GM18907 (cell line): ENCODE results near the gene C4orf50.

Experiments used
- ATAC-seq: cut with Tn5 transposase; IDR thresholded peaks from one replicate; pipeline ENCODE4 v1.9.1; 2021; ENCODE audit warnings: mild to moderate bottlenecking, moderate library complexity; ENCODE audit not compliant: unreplicated experiment

C4orf50 gene

GRCh38 chr4:5925419-5926200 lies 92.6 kb downstream of the C4orf50 start:
- no peak for ATAC-seq

- ATAC-seq: no peak
These were observed 93.6 kb downstream of the C4orf50 start for GRCh38 chr4:5924461-5925125.

GRCh38 chr4:5923376-5923775 lies 94.9 kb downstream of the C4orf50 start:
- no peak for ATAC-seq

GRCh38 chr4:5922556-5922955 lies 95.7 kb downstream of the C4orf50 start:
- ATAC-seq: no peak

GRCh38 chr4:5921981-5922380 lies 96.2 kb downstream of the C4orf50 start:
- ATAC-seq: no peak

- ATAC-seq: no peak
These were observed 96.9 kb downstream of the C4orf50 start for GRCh38 chr4:5921101-5921980.

- ATAC-seq: no peak
These were observed 98.7 kb downstream of the C4orf50 start for GRCh38 chr4:5919571-5919970.

- ATAC-seq: no peak
These were observed 99.2 kb downstream of the C4orf50 start for GRCh38 chr4:5919044-5919443.

GRCh38 chr4:5918331-5918985 lies 99.8 kb downstream of the C4orf50 start:
- no peak for ATAC-seq

GRCh38 chr4:5917672-5918071 lies 100.6 kb downstream of the C4orf50 start:
- ATAC-seq: no peak

GRCh38 chr4:5916229-5916628 lies 102.0 kb downstream of the C4orf50 start:
- no peak for ATAC-seq

GRCh38 chr4:5913454-5913853 lies 104.8 kb downstream of the C4orf50 start:
- ATAC-seq: no peak

- ATAC-seq: no peak
These were observed 105.6 kb downstream of the C4orf50 start for GRCh38 chr4:5912614-5913019.

GRCh38 chr4:5908876-5909427 lies 109.3 kb downstream of the C4orf50 start:
- ATAC-seq: no peak

- ATAC-seq: no peak
These were observed 112.0 kb downstream of the C4orf50 start for GRCh38 chr4:5906191-5906590.

- no peak for ATAC-seq
These were observed 112.5 kb downstream of the C4orf50 start for GRCh38 chr4:5905714-5906113.

- no peak for ATAC-seq
These were observed 117.4 kb downstream of the C4orf50 start for GRCh38 chr4:5900844-5901243.

GRCh38 chr4:5899881-5900280 lies 118.3 kb downstream of the C4orf50 start:
- no peak for ATAC-seq

- ATAC-seq: no peak
These were observed 118.8 kb downstream of the C4orf50 start for GRCh38 chr4:5899396-5899795.

GRCh38 chr4:5897674-5898073 lies 120.6 kb downstream of the C4orf50 start:
- no peak for ATAC-seq

- ATAC-seq: no peak
These were observed 122.9 kb downstream of the C4orf50 start for GRCh38 chr4:5895287-5895686.
